Left renal cortex interstitium (tissue), 4 donors: ENCODE results near the gene HDAC9. TPM values are rescaled to one million over a fixed set of nuclear protein-coding genes. Genes with fewer than 3 reads are reported as not detected.

Source experiments
- DNase-seq, 4 donors: peaks; one replicate each; pipeline ENCODE4 v3.0.0-alpha.2; 2013; ENCODE audit warnings: low read depth in 4 of 4, low spot score in 2 of 4, missing footprints in 1 of 4
- polyA plus RNA-seq, 4 donors: library from polyadenylated mRNA; unstranded; fragments of 120-200 nt; gene quantifications; one replicate each; pipeline ENCODE4 v1.2.1, GENCODE V29; 2013; ENCODE audit not compliant: insufficient read length in 4 of 4

The HDAC9 gene
- polyA plus RNA-seq, 4 donors, result 8.1 to 11.7 (median 10.0) TPM

DNA sequence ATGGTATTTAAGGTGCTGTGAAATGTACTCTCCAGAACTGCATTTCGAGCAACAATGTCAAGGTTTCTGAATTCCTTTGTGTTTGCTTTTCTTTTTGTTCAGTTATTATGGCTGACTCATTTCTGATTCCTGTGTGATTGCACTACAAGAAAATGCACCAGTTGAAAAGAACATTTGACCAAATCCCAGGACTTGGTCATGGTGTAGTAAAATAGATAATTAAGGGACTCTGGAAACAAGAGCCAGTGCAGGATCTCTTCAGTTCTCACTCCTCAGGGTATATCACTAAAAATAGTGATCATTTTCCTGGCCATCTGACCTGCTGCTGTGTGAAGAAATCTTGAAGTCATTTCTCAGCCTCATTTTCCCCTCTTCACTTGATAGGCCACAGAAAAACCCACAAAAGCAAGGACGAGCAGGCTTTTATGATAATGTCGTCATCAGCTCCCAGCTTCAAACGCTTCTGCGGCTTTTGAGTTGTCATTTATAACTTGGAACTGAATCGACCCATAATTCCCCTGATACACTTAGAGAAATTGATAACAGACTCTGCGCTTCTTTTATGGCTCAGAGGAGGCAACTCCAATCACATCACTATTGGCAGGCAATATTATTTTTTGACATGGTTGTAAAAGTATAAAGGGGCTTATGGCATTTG is 274.7 kb downstream of the HDAC9 start:
- DNase-seq, result no peak

DNA sequence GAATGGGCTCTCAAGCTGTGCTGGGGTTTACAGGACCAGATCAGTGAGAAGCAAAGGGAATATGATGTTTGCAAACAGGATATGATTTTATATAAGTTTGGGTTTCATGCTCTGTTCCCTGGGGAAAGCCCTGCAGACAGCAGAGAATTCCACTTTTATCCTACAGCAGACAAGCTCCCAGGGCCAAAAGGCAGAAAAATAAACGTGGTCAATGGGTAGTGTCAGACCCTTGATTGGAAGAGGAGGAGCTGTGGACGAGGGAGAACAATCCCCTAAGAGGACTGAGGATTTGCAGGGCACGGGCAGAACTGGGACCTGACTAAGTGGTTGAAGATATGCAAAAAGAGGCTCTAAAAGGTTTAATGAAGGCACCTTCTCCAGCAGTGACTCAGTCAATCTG is 275.3 kb downstream of the HDAC9 start:
- no peak for DNase-seq

GRCh38 chr7:18771834-18772566 is 276.5 kb downstream of the HDAC9 start:
- no peak for DNase-seq

DNA sequence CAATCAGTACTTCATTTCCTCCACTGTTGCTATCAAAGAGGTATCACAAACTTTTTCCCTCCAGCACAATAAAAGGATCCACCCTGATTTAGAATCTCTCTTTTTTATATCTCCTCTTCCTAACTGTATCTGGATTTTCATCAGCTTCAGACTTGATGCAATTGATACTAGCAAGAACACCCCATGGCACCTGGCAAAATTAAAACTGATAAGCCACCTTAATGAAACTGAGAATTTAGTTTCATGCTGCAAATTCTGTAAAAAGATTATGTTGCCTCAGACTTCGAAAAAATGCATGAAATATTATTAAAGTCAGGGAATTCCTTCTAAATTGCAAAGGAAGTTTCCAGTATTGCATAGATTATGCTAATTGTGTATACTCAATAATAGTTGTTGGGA is 277.0 kb downstream of the HDAC9 start:
- no peak for DNase-seq

GRCh38 chr7:18777314-18777713 is 281.8 kb downstream of the HDAC9 start:
- DNase-seq, result no peak

GRCh38 chr7:18778594-18778993 is 283.0 kb downstream of the HDAC9 start:
- DNase-seq, result no peak

GRCh38 chr7:18780266-18780665 is 284.7 kb downstream of the HDAC9 start:
- DNase-seq, result no peak

DNA sequence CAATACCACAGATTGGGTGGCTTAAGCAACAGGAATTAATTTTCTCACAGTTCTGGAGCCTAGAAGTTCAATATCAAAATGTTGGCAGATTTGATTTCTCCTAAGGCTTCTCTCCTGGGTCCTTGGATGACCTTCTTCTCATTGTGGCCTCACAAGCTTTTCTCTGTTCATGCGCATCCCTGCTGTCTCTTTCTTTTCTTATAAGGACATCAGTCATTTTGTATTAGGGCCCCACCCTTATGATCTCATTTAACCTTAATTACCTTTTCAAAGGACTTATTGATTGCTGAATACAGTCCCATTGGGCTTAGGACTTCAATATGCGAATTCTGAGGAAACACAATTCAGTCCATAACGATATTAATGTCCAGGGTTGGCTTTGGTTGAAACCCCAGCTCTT is 285.4 kb downstream of the HDAC9 start:
- no peak for DNase-seq

GRCh38 chr7:18786196-18786727 is 290.7 kb downstream of the HDAC9 start:
- no peak for DNase-seq

- DNase-seq, result no peak
These were observed 291.2 kb downstream of the HDAC9 start for GRCh38 chr7:18786796-18787195.

GRCh38 chr7:18788026-18788425 is 292.5 kb downstream of the HDAC9 start:
- DNase-seq, result no peak

DNA sequence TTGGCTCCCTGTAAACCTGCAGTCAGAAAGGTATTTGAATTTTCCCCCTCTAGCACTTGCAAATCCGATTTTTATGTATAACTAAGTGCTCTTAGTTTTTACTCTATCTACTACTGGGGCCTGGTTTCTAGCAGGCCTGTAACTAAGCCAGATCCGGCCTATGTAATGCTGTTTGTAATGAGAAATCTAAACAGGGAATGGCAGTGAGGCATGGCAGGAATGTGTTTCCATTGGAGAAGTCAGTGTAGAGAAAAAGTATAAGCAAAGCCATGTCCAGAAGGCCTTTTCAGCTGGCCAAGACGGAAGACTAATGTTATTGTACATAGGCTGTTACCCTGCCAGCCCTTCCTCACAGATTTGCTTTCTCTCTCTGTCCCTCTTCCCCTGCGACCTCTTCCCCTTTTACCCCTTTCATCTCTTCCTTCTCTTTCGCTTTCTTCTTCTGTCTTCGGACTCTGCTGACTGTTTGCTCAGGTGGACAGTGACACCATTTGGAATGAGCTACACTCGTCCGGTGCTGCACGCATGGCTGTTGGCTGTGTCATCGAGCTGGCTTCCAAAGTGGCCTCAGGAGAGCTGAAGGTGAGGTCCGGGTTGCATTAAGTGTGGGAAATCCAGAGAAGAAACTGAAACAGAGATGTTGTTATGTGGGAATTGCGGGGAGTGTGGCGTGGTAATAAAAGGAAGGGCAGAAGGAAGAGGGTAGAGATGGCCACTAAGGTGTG is 297.5 kb downstream of the HDAC9 start:
- peak in 3 of 4 donors; percentile 19 to 25 (median 21) for DNase-seq

DNA sequence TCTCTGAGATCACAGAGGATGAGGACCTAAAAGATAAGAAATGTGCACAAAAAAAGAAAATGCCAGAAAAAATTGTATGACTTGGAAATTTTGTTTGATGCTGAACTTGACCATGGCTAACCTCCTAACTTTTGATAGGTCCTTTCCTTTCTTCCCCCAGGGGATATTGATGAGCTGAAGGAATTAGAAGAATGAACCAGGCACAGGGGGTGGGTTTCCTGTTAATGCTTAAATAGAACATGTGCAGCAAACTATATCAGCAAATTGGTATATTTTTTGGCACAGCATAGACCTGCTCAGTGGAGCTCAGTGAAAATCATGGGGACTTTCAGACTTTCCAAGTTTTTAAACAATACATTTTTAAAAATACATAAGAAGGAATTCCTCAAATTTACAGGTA is 300.7 kb downstream of the HDAC9 start:
- DNase-seq, result no peak

- no peak for DNase-seq
These were observed 302.7 kb downstream of the HDAC9 start for GRCh38 chr7:18798088-18798906.

- DNase-seq, result no peak
These were observed 304.4 kb downstream of the HDAC9 start for GRCh38 chr7:18799899-18800298.

- no peak for DNase-seq
These were observed 308.4 kb downstream of the HDAC9 start for GRCh38 chr7:18803923-18804322.

- no peak for DNase-seq
These were observed 310.6 kb downstream of the HDAC9 start for GRCh38 chr7:18806177-18806576.

GRCh38 chr7:18808026-18808425 is 312.5 kb downstream of the HDAC9 start:
- DNase-seq, result no peak

GRCh38 chr7:18815261-18815960 is 319.9 kb downstream of the HDAC9 start:
- DNase-seq, result no peak

- DNase-seq, result no peak
These were observed 325.4 kb downstream of the HDAC9 start for GRCh38 chr7:18820981-18821380.
